Hepatocyte (in vitro differentiated cells): ENCODE data around the gene NRSN2. TPM values are rescaled to one million over a fixed set of nuclear protein-coding genes. Genes with fewer than 3 reads are reported as not detected.

Experiments used
- DNase-seq: peaks from one replicate; pipeline ENCODE4 v3.0.0-alpha.2; 2016; ENCODE audit warnings: low spot score
- H2AFZ ChIP-seq: fragments of 200-600 bp; sonication (generic); 2 replicates; pipeline ENCODE4 v1.6.0; 2016; ENCODE audit warnings: antibody characterized with exemption, mild to moderate bottlenecking
- H3K27ac ChIP-seq: fragments of 200-600 bp; sonication (generic); 2 replicates; pipeline ENCODE4 v1.5.1; 2016; ENCODE audit warnings: mild to moderate bottlenecking
- H3K27me3 ChIP-seq: fragments of 200-600 bp; sonication (generic); 2 replicates; pipeline ENCODE4 v1.6.1; 2016
- H3K36me3 ChIP-seq: fragments of 200-600 bp; sonication (generic); replicated peaks from 2 replicates; pipeline ENCODE4 v1.5.1; 2016; ENCODE audit warnings: low read depth; ENCODE audit not compliant: insufficient read depth
- H3K4me1 ChIP-seq: fragments of 200-600 bp; sonication (generic); 2 replicates; pipeline ENCODE4 v1.5.1; 2016; ENCODE audit warnings: mild to moderate bottlenecking, moderate library complexity; ENCODE audit not compliant: insufficient read depth
- H3K4me2 ChIP-seq: fragments of 200-600 bp; sonication (generic); 2 replicates; pipeline ENCODE4 v1.6.0; 2016
- H3K4me3 ChIP-seq: fragments of 200-600 bp; sonication (generic); 2 replicates; pipeline ENCODE4 v1.5.1; 2016; ENCODE audit warnings: mild to moderate bottlenecking
- H3K79me2 ChIP-seq: fragments of 200-600 bp; sonication (generic); 2 replicates; pipeline ENCODE4 v1.6.0; 2017; ENCODE audit warnings: mild to moderate bottlenecking
- H3K9me2 ChIP-seq: fragments of 200-600 bp; sonication (generic); replicated peaks from 2 replicates; pipeline ENCODE4 v1.6.0; 2017; ENCODE audit warnings: mild to moderate bottlenecking; ENCODE audit not compliant: insufficient read depth
- H3K9me3 ChIP-seq: fragments of 200-600 bp; sonication (generic); 2 replicates; pipeline ENCODE4 v1.5.1; 2016; ENCODE audit warnings: low read depth, mild to moderate bottlenecking
- H4K20me1 ChIP-seq: fragments of 200-600 bp; sonication (generic); 2 replicates; pipeline ENCODE4 v1.6.0; 2016; ENCODE audit warnings: mild to moderate bottlenecking; ENCODE audit not compliant: insufficient read depth, poor library complexity, severe bottlenecking
- EZH2 ChIP-seq: fragments of 200-600 bp; sonication (generic); IDR thresholded peaks from 2 replicates; pipeline ENCODE4 v1.6.1; 2016; ENCODE audit warnings: antibody characterized with exemption, mild to moderate bottlenecking, borderline replicate concordance
- EZH2phosphoT487 ChIP-seq: fragments of 200-600 bp; sonication (generic); IDR thresholded peaks from one replicate; pipeline ENCODE4 v1.6.1; 2018; ENCODE audit warnings: antibody characterized with exemption, mild to moderate bottlenecking, low read depth, moderate library complexity; ENCODE audit not compliant: unreplicated experiment, severe bottlenecking
- WGBS: methylation state at CpG from one replicate; pipeline ENCODE4 v1.1.6; 2016; ENCODE audit warnings: low lambda C conversion rate; ENCODE audit errors: missing lambda C conversion rate; 5-methylcytosine and 5-hydroxymethylcytosine counted together
- polyA plus RNA-seq: library from polyadenylated mRNA; unstranded; fragments of >200 nt; fragmentation: Nextera tagmentation; extraction: Ambion mirVana; gene quantifications from 2 replicates; pipeline ENCODE4 v1.2.1, GENCODE V29; 2016
- total RNA-seq: library from RNA; depleted of rRNA; stranded (reverse); fragments of >200 nt; gene quantifications from 2 replicates; pipeline ENCODE4 v1.2.3, GENCODE V29; 2014
- TF ChIP-seq, protein P1 (sequence below): fragments of 200-600 bp; sonication (generic); IDR thresholded peaks from 2 replicates; pipeline ENCODE4 v1.5.1; 2016; ENCODE audit warnings: antibody characterized with exemption, mild to moderate bottlenecking; ENCODE audit not compliant: poor library complexity

Gene NRSN2
- total and polyA plus RNA-seq, 2 experiments from 2014 or later = 29.8 to 68.1 TPM

DNA sequence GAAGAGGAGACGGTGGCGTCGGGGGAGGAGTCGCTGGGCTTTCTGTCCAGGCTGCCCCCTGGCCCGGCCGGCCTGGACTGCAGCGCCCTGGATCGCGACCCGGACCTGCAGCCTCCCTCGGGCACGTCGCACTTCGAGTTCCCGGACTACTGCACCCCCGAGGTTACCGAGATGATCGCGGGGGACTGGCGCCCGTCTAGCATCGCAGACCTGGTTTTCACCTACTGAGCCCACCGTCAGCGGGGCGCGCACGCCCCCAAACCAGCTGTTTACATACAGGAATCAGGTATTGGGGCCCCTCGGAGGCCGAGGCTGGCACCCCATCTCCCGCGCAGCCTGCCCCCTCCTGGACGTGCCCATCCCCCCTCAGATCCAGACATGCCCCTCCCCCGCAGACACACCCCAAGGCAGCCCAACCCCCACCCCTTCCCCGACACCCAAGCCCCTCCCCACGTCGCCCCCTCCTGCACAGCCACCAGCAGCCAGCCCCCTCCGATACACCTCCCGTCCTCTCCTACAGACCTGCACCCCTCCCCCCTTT is 20.2 kb upstream of the NRSN2 start:
- peaks cover 5% of the 10 kb centered on the region for H3K4me1 ChIP-seq
- peaks cover 35% of the 10 kb centered on the region for H4K20me1 ChIP-seq
- peak overlapping the region; percentile 61 for H3K4me3 ChIP-seq
- peak overlapping the region; percentile 49 for H2AFZ ChIP-seq
- H3K4me2 ChIP-seq = peak overlapping the region; percentile 97
- H3K79me2 ChIP-seq = peaks cover 32% of the 10 kb centered on the region
- no peaks in the 10 kb centered on the region for H3K9me3 ChIP-seq
- H3K27ac ChIP-seq = peak overlapping the region; percentile 97
- H3K36me3 ChIP-seq = no peaks in the 10 kb centered on the region
- H3K9me2 ChIP-seq = no peaks in the 10 kb centered on the region
- under 1% methylated on average over 29 of the region's 38 CpGs for WGBS
- no peaks in the 10 kb centered on the region for H3K27me3 ChIP-seq
- DNase-seq = peak; percentile 62
- TF ChIP-seq, protein P1, sequence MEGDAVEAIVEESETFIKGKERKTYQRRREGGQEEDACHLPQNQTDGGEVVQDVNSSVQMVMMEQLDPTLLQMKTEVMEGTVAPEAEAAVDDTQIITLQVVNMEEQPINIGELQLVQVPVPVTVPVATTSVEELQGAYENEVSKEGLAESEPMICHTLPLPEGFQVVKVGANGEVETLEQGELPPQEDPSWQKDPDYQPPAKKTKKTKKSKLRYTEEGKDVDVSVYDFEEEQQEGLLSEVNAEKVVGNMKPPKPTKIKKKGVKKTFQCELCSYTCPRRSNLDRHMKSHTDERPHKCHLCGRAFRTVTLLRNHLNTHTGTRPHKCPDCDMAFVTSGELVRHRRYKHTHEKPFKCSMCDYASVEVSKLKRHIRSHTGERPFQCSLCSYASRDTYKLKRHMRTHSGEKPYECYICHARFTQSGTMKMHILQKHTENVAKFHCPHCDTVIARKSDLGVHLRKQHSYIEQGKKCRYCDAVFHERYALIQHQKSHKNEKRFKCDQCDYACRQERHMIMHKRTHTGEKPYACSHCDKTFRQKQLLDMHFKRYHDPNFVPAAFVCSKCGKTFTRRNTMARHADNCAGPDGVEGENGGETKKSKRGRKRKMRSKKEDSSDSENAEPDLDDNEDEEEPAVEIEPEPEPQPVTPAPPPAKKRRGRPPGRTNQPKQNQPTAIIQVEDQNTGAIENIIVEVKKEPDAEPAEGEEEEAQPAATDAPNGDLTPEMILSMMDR = peak; percentile 10
- TF ChIP-seq EZH2 (no peak), EZH2phosphoT487 (no peak)

DNA sequence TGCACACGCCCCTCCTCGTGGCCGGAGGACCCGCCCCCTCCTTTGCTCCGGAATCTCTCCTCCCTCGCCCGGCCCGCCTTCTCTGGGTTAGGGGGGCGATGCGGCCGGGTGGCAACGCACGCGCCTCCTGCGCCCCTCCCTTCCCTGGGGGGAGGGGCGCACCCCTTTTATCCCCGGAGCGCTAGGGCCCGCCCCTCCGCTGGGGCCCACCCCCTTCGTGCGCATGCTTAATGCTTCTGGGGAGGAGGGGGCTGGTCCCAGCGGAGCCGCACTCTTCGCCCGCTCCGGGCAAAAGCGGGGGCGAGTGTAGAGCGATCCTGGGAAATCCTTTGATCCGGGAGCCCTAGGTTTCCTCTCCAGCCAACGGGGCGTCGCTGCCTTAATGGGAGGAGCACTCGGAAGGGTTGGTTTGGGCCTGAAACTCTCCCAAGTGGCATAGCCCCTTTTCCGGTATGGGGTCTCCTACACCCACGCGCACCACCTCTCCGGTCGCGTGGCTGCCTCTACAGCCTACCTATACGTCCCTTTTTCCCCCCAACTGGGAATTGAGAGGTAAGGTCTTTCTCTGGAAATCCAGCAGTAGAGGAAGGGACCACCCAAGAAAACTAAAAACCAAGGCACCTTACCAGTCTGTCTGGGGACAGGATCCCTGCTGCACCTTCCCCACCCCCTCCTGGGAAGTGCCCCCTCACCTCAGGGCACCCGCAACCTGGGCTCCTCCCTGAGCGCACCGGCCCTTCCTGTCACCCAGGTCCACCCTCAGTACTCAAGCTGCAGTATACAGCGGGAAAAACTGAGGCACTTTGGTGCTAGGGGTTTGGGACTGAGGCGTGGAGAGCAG is 19.5 kb upstream of the NRSN2 start:
- Histone ChIP-seq H4K20me1 (peaks cover 35% of the 10 kb centered on the region), H3K4me2 (peak overlapping the region; percentile 97), H3K36me3 (no peaks in the 10 kb centered on the region), H3K9me2 (no peaks in the 10 kb centered on the region), H3K27me3 (no peaks in the 10 kb centered on the region), H3K27ac (peak overlapping the region; percentile 79), H3K4me3 (peak overlapping the region; percentile 61), H2AFZ (no peak overlapping the region), H3K9me3 (no peaks in the 10 kb centered on the region), H3K4me1 (peaks cover 5% of the 10 kb centered on the region), H3K79me2 (peaks cover 32% of the 10 kb centered on the region)
- TF ChIP-seq EZH2 (no peak), EZH2phosphoT487 (no peak)
- TF ChIP-seq, protein P1 = no peak
- 3% methylated on average over 26 of the region's 47 CpGs for WGBS
- peak; percentile 96 for DNase-seq

DNA sequence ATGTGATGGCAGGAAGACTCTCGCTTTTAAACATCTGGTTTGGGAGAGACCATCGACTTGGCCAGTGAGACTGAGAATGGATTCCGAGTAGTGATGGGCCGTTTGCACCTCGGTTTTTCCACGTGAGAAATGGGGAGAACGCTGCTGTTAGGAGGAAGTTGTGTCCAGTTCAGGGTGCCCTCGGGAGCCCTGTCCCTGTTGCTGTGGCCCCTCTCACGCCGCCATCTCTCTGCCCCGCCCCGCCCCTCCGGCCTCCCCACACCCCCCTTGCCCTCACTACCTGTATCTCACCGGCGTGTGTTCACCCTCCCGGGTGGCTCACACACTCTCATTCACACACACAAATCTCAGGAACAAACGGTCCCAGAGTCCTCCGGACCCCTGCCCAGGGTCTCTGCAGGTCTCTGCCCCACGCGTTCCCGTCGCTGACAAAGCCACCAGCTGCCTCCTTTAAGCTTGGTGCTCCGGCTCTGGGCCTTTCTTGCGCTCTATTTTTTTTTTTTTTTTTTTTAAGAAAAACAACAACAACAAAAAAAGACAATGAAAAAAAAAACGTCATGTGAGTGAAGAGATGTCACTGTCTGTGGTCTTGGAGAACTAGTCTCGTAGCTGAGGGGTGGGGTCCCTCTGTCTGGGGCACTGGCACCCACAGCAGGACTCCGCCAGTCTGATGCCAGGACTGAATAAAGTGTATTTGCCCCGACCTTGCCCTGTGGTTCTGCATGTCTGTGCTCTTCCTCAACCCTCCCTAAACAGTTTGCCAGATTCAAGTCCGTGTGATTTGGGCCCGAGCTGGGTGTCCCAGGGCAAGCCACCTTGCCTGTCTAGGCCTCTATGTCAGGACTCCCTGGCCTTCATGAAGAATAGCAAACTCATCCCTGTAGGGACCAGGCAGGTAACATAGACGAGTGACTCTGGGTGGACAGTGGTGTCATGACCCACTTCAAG is 18.6 kb upstream of the NRSN2 start:
- no peak for TF ChIP-seq EZH2phosphoT487
- TF ChIP-seq, protein P1 = no peak
- no peak for TF ChIP-seq EZH2
- H2AFZ ChIP-seq = no peak overlapping the region
- peaks cover 35% of the 10 kb centered on the region for H4K20me1 ChIP-seq
- peak overlapping the region; percentile 79 for H3K27ac ChIP-seq
- H3K4me3 ChIP-seq = peak overlapping the region; percentile 61
- H3K4me1 ChIP-seq = peaks cover 5% of the 10 kb centered on the region
- H3K79me2 ChIP-seq = peaks cover 32% of the 10 kb centered on the region
- WGBS = 54% methylated on average over 23 of the region's 31 CpGs
- no peaks in the 10 kb centered on the region for H3K27me3 ChIP-seq
- peak; percentile 9 for DNase-seq
- no peaks in the 10 kb centered on the region for H3K9me2 ChIP-seq
- peak overlapping the region; percentile 97 for H3K4me2 ChIP-seq
- no peaks in the 10 kb centered on the region for H3K9me3 ChIP-seq
- no peaks in the 10 kb centered on the region for H3K36me3 ChIP-seq
